T47D (cell line): ENCODE measurements around the gene DNAH17.

Experiments used
- DNase-seq, 2 experiments: peaks; one replicate each; pipeline versions ENCODE4 v3.0.0 to v3.0.0-alpha.2; 2011 to 2012; ENCODE audit warnings: low read depth in 1 of 2, low spot score in 1 of 2
- JUND ChIP-seq: IDR thresholded peaks from 2 replicates; pipeline ENCODE4 v1.6.1; 2012; ENCODE audit warnings: low read depth
- in situ Hi-C: cut with HindIII; loops from 2 replicates; pipeline ENCODE4 v1.10.0; 2016; ENCODE audit warnings: low sequenced_read_pairs, low pct_unique_long_range_greater_than_20kb

DNAH17 gene

DNA sequence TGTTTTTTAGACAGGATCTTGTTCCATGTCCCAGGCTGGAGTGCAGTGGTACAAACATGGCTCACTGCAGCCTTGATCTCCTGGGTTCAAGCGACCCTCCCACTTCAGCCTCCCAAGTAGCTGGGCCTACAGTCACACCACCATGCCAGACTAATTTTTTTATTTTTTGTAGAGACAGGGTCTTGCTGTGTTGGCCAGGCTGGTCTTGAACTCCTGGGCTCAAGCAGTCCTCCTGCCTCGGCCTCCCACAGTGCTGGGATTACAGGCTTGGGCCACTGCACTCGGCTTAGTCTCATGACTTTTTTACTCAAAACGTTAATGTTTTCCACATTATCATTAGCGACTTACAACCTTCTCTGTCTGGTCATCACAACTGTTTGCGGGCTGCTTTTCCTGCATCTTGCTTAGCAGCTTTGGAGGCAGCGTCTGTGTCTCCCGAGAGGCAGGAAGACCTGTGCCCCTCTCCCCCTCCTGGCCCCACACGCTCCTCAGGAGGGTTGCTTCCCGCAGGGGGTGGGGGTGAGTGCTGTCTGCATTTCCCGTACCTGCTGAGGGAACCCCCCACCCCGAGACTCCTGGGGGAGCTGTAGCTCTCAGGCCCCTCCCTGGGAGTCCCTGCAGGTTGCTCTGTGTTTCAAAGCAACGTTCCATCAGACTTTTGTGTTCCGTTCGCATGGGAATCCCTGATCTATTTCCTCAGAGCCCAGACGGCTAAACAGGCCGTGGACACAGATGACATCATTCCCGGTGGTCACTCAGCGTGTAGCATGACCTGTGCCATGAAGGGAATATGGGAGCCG is 146.1 kb downstream of the DNAH17 start:
- no peak for TF ChIP-seq JUND
- DNase-seq, result no peak
- in situ Hi-C loops, result no loop called here

DNA sequence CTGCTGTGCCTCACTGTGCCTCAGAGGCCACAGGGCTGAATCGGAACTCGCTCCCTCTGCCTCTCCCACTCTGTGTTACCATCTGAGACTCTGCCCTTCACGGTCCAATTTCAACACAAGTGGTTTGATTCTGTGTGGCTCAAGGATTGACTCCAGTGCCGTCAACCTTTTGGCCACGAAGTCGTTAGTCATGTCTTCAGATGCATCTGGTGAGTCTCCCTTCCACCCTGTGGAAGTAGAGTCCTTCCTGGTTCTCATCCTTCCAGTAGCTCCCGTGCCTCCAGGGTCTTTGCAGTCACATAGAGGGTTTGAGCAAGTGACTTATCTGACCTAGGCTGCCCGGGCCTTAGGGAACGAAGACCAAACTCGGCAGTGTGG is 147.6 kb downstream of the DNAH17 start:
- in situ Hi-C loops, result no loop called here
- DNase-seq, result no peak
- TF ChIP-seq JUND, result no peak

GRCh38 chr17:78428836-78429617 is 148.2 kb downstream of the DNAH17 start:
- DNase-seq, result no peak
- in situ Hi-C loops, result no loop called here
- TF ChIP-seq JUND, result no peak

DNA sequence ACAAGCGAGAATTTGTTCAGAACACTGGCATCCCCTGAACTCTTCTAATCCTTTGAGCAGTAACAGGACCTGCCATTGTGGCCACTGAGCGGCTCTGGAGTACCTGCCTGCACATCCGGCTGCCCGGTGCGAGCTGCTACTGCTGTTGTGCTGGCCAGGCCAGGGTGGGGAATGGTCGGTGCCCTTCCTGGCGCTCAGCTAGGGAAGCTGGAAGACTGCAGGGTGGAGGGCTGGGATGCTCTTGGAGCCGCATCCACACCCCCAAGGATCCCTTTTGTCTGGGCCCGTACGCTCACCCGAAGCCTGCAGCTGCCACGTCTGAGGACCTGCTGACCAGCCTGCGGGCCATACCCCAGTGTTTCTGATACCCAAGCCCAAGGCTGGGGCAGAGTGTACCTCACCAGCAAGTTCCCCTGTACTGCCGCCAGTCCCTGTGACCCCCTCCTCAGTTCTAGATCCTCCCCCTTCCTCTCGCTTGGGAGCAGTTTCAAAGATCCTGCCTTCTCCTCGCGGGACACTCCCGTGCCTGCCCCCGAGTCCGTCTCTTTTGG is 149.1 kb downstream of the DNAH17 start:
- in situ Hi-C loops, result no loop called here
- DNase-seq, result no peak
- TF ChIP-seq JUND, result no peak

GRCh38 chr17:78427140-78427539 is 150.1 kb downstream of the DNAH17 start:
- no peak for DNase-seq
- no peak for TF ChIP-seq JUND
- in situ Hi-C loops, result no loop called here

DNA sequence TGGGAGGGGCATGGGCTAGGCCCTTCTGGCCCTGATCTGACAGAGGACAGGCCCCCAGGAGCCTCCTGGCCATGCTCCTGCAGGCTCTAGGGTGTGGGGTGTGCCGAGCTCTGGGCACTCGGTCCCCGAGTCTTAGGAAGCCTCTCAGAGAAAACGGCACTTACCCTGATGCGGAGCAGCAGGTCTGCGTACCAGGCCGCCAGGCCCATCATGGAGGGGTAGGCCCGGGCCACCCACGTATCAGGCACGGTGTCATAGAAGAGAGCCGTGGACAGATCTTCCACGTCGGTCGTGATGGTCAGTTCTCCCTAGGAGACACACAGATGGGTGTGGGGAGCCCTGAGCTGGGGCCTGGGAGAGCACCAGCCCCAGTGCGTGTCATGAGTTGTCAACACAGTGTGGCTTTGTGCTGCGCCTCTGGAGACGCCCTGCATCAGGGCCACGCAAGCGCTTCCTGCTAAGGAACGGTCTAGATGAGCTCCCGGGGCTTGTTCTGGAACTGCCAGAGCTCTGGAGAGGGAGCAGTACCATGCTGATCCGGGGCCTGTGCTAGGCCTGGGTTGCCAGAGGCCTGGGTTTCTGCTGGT is 150.8 kb downstream of the DNAH17 start:
- in situ Hi-C loops, result no loop called here
- no peak for DNase-seq
- TF ChIP-seq JUND, result no peak

- in situ Hi-C loops, result no loop called here
- DNase-seq, result no peak
- no peak for TF ChIP-seq JUND
Measured at GRCh38 chr17:78425429-78425828, 151.8 kb downstream of the DNAH17 start.

DNA sequence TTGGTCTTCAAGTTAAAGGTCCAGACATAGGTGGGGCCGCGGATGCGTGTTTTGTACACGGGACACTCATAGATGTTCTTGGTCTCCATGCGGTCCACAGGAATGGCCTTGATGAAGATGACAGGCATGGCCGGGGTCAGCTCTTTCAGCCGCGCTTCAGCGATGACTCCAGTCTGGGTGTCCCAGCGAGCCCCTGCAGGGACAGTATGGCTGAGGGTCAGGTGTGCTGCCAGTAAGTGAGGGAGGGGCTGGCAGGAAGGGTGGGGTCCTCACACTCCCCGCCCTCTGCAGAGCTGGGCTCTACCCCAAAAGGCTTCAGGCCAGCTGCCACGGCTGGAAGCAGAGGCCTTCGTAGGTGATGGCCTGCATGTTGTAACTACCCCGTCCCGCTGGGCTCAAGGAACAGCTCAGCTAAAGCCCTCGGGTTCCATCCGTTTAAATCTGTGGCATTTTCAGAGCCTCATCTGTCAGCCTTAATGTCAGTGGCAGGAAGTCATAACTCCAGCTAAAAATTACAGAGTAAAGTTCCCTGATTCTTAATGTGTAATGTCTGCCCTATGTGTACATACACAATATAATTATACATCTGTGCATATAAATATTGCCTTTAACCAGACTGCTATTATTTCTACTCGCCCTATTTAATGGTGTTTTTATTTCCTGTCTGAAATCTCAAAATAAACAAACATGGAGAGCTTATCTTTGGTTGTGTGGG is 153.1 kb downstream of the DNAH17 start:
- TF ChIP-seq JUND, result no peak
- in situ Hi-C loops, result no loop called here
- DNase-seq, result no peak

DNA sequence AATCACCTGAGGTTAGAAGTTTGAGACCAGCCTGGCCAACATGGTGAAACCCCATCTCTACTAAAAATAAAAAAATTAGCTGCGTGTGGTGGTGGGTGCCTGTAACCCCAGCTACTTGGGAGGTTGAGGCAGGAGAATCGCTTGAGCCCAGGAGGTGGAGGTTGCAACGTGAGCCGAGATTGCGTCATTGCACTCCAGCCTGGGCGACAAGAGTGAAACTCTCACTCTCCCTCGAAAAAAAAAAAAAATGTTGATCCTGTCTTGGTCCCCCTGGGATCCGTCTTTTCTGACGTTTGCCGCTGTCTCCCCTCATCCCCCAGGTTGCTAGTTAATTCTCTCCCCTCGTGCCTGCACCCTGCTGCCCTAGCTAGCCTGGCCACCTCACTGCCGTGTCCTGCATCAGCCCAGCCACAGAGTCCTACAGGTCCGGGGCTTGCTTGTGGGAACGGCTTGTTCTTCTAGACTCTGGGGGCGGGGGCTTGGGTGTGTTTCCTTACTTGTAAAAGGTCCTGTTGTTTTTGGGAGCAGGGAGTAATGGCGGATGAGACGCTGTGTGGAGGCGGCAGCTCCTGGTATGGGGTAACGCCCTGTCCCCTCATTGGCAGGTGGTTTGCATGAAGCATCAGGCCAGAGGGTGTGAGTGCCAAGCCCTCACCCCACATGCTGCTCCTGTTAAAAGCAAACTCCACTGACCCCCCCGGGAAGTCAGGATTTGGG is 154.2 kb downstream of the DNAH17 start:
- no peak for DNase-seq
- no peak for TF ChIP-seq JUND
- in situ Hi-C loops, result no loop called here

DNA sequence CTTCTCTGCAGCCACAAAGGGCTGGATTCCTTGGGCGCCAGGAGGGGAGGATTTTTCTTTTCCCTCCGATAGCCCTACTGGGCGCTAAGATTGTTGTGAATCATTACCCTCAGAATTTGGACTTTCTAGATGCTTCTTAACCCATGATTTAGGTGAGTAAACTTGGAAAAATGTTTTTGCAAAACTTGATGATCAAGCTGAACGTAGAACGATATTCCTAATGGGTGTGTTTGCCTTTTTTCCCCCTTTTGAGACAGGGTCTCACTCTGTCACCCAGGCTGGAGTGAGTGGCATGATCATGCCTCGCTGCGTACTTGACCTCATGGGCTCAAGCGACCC is 155.0 kb downstream of the DNAH17 start:
- DNase-seq, result no peak
- in situ Hi-C loops, result no loop called here
- TF ChIP-seq JUND, result no peak

DNA sequence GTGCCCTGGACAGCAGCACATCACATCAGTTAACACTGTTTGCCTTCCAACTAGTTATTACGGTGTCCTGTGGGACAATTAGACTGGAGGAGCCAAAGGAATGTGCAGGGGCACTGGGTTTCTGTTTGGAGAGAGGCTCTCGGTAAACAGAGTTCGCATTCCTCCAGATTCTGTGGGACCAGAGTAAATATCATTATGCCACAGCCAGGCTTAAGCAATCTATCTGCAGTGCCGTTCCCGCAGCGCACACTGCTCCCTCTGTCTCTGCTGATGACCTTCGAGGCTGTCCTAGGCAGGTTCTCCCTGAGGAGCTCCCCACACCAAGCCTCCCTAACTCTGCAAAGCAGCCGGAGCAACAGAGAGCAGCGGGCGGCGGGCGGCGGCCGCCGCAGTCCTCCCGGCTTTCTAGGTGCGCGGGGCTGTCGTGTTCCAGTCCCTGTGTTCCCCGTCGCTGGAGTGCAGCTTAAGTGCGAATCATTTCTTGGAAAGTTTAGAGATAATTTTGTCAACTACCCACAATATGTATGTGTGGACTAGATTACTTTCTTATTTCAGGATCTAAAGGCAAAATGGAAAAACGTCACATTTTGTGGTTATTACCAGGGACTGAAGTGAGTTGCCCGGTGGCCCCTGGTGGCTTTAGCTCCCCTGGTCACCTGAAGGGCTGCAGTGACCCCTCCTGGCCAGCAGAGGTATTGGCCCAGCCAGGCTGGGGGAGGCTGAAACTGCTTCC is 155.5 kb downstream of the DNAH17 start:
- in situ Hi-C loops, result no loop called here
- peak; percentile 90 to 98 for DNase-seq
- no peak; the same call in 1 of the 2 replicates for TF ChIP-seq JUND

DNA sequence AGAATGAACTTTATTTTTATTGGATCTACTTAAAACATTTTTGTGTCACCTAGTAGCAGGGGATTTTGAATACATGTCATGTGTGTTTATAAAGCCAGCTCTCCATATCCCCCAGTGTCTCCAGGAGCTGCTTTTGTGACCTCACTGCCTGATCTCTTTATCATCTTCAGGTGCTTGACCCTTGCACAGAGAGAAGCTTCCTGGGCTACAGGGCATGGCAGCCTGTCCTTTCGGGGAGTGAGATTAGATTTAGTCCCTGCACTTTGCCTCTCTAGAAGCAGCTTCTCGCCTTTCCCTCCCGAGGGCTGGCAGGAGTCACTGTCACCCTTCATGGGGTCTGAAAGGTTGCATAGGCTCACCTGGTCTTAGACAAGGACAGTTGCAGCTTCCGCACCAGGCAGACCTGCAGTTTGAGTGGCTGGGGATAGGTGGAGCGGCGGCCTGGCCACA is 156.1 kb downstream of the DNAH17 start:
- no peak for TF ChIP-seq JUND
- DNase-seq, result no peak
- in situ Hi-C loops, result no loop called here
